OCI-LY7 (cell line): ENCODE measurements around the gene FAF2.

Experiments
- EZH2phosphoT487 ChIP-seq: fragments of 200-600 bp; sonication (generic); IDR thresholded peaks from 2 replicates; pipeline ENCODE4 v1.6.1; 2018; ENCODE audit warnings: low read depth, borderline replicate concordance, mild to moderate bottlenecking, mixed run types, antibody characterized with exemption, low read length, moderate library complexity, mixed read lengths
- TF ChIP-seq, protein P1 (sequence below): fragments of 200-600 bp; sonication (generic); conservative IDR thresholded peaks from 2 replicates; pipeline ENCODE4 v1.5.1; 2014; ENCODE audit warnings: mild to moderate bottlenecking, antibody characterized with exemption, low read length, moderate library complexity, mixed read lengths

DNA sequence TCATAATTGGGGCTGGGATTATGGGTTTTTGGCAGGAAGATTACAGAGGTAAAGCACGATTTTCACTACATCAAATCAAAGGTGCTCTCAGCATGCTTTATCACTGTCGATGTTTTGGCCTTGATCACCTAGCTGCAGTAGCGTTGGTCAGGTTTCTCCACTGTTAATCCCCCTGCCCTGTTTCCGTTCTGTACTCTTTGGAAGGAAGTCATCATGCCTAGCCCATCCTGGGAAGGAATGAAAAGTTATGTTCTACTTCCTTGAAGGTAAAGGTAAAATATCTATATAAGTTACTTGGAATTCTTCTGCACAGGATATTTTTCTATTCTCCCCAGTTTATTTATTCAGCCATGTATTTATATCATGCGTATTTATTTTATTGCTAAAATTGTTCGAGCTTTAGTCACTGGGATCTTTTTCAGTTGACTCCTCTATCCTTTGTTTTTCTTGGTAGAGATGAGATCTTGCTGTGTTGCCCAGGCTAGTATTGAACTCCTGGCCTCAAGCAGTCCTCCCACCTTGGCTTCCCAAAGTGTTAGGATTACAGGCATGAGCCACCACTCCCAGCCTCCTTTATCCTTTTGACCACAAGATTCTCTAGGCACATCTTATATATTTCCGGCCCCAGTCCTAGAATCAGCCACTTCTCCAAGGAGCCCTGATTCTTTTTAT lies 25.3 kb downstream of the FAF2 start:
- TF ChIP-seq, protein P1, sequence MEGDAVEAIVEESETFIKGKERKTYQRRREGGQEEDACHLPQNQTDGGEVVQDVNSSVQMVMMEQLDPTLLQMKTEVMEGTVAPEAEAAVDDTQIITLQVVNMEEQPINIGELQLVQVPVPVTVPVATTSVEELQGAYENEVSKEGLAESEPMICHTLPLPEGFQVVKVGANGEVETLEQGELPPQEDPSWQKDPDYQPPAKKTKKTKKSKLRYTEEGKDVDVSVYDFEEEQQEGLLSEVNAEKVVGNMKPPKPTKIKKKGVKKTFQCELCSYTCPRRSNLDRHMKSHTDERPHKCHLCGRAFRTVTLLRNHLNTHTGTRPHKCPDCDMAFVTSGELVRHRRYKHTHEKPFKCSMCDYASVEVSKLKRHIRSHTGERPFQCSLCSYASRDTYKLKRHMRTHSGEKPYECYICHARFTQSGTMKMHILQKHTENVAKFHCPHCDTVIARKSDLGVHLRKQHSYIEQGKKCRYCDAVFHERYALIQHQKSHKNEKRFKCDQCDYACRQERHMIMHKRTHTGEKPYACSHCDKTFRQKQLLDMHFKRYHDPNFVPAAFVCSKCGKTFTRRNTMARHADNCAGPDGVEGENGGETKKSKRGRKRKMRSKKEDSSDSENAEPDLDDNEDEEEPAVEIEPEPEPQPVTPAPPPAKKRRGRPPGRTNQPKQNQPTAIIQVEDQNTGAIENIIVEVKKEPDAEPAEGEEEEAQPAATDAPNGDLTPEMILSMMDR: no peak
- no peak for TF ChIP-seq EZH2phosphoT487
